ENCODE data around the gene ZNF605. TPM values are rescaled to one million over a fixed set of nuclear protein-coding genes. Genes with fewer than 3 reads are reported as not detected.
"Not testable (repeated sequence)": the region's sequence is repeated elsewhere in the genome, so short reads cannot be mapped to it uniquely, and the experiment has no call there.

The ZNF605 gene
- total RNA-seq = 28.7 and 28.8 TPM in 2 replicates
- long read RNA-seq, full-length matches to known transcripts = 43 of 55 reads
- long read RNA-seq, partial matches to known transcripts = 1 of 55 reads
- long read RNA-seq, other reads (novel, unspliced or antisense) = 11 of 55 reads

- Mint-ChIP-seq H3K27me3 (no peaks in the 10 kb centered on the region), H3K36me3 (ENCODE audit: insufficient read depth) (peaks cover 37% of the 10 kb centered on the region), H3K4me1 (ENCODE audit: low read depth) (peaks cover 13% of the 10 kb centered on the region), H3K9me3 (ENCODE audit: low read depth) (peaks cover 32% of the 10 kb centered on the region), H3K4me3 (ENCODE audit: low read depth) (peak within 1 kb of the TSS; percentile 92), H3K27ac (peak within 1 kb of the TSS; percentile 99)
- peak; percentile 78 for DNase-seq (ENCODE audit: low spot score, unreplicated experiment)
- TF ChIP-seq CTCF (IDR thresholded peaks at IDR 0.05; ENCODE audit: unreplicated experiment) = no peak
Observed at GRCh38 chr12:132956011-132956788, at the start of gene ZNF605. ZNF605 (minus strand) TSS chr12:132956306; CDS start chr12:132945635, 10,671 bp downstream.

- Mint-ChIP-seq H3K36me3 (ENCODE audit: insufficient read depth) (peaks cover 67% of the 10 kb centered on the region), H3K27ac (no peak overlapping the region), H3K9me3 (ENCODE audit: low read depth) (peaks cover 48% of the 10 kb centered on the region), H3K4me1 (ENCODE audit: low read depth) (no peaks in the 10 kb centered on the region), H3K4me3 (ENCODE audit: low read depth) (no peak overlapping the region), H3K27me3 (no peaks in the 10 kb centered on the region)
- no peak for DNase-seq (ENCODE audit: low spot score, unreplicated experiment)
- no peak for TF ChIP-seq CTCF (IDR thresholded peaks at IDR 0.05; ENCODE audit: unreplicated experiment)
Observed at GRCh38 chr12:132998741-132999140, 42.6 kb upstream of the ZNF605 start.

GRCh38 chr12:132986885-132987225, 30.7 kb upstream of the ZNF605 start:
- H3K27ac Mint-ChIP-seq = peak overlapping the region; percentile 86

GRCh38 chr12:132986001-132986884, 30.1 kb upstream of the ZNF605 start, which contains the start of gene ZNF26:
ZNF26 (plus strand) TSS chr12:132986367; CDS start chr12:132986841, 474 bp downstream.
- TF ChIP-seq CTCF (IDR thresholded peaks at IDR 0.05; ENCODE audit: unreplicated experiment) = no peak
- H3K27me3 Mint-ChIP-seq = no peaks in the 10 kb centered on the region
- peak within 1 kb of the TSS; percentile 91 for H3K4me3 Mint-ChIP-seq (ENCODE audit: low read depth)
- DNase-seq (ENCODE audit: low spot score, unreplicated experiment) = peak; percentile 72
- peak within 1 kb of the TSS; percentile 98 for H3K27ac Mint-ChIP-seq
- H3K9me3 Mint-ChIP-seq (ENCODE audit: low read depth) = peaks cover 43% of the 10 kb centered on the region
- peaks cover 41% of the 10 kb centered on the region for H3K36me3 Mint-ChIP-seq (ENCODE audit: insufficient read depth)
- H3K4me1 Mint-ChIP-seq (ENCODE audit: low read depth) = peaks cover 11% of the 10 kb centered on the region

More at GRCh38 chr12:132986885-132987225, 30.7 kb upstream of the ZNF605 start:
- Mint-ChIP-seq H3K4me3 (ENCODE audit: low read depth) (peak overlapping the region; percentile 91), H3K9me3 (ENCODE audit: low read depth) (peaks cover 38% of the 10 kb centered on the region), H3K36me3 (ENCODE audit: insufficient read depth) (peaks cover 44% of the 10 kb centered on the region), H3K4me1 (ENCODE audit: low read depth) (peaks cover 11% of the 10 kb centered on the region), H3K27me3 (no peaks in the 10 kb centered on the region)
- TF ChIP-seq CTCF (IDR thresholded peaks at IDR 0.05; ENCODE audit: unreplicated experiment) = no peak
- DNase-seq (ENCODE audit: low spot score, unreplicated experiment) = no peak

GRCh38 chr12:132976870-132977269, 20.8 kb upstream of the ZNF605 start:
- not testable (repeated sequence) for DNase-seq (ENCODE audit: low spot score, unreplicated experiment); H3K36me3 Mint-ChIP-seq (ENCODE audit: insufficient read depth); H3K4me3 Mint-ChIP-seq (ENCODE audit: low read depth); H3K27ac Mint-ChIP-seq; H3K27me3 Mint-ChIP-seq; H3K4me1 Mint-ChIP-seq (ENCODE audit: low read depth)
- peaks cover 63% of the 10 kb centered on the region for H3K9me3 Mint-ChIP-seq (ENCODE audit: low read depth)
